Stimulated activated CD4-positive, alpha-beta T cell treated with anti-CD3 and anti-CD28 coated beads, Interleukin-12 subunit alpha, Interleukin-12 subunit beta, amount 100 ng/mL, for 24 hours (primary cell): ENCODE results near the gene LIAS.
"Not testable (repeated sequence)": the region's sequence is repeated elsewhere in the genome, so short reads cannot be mapped to it uniquely, and the experiment has no call there.

Experiments used
- DNase-seq, 2 experiments: peaks; one replicate each; pipeline ENCODE4 v3.0.0-alpha.2; 2020; ENCODE audit warnings: low read depth in 2 of 2

Gene LIAS

GRCh38 chr4:39452860-39453587 is 5.8 kb upstream of the LIAS start:
- no peak for DNase-seq

GRCh38 chr4:39453738-39454137 is 5.1 kb upstream of the LIAS start:
- DNase-seq, result no peak

- no peak for DNase-seq
These were observed 3.4 kb upstream of the LIAS start for GRCh38 chr4:39455486-39455885.

- no peak for DNase-seq
These were observed 1.7 kb upstream of the LIAS start for GRCh38 chr4:39456946-39457763.

- DNase-seq, result not testable (repeated sequence)
These were observed 723 bp upstream of the LIAS start for GRCh38 chr4:39458161-39458504.

GRCh38 chr4:39464886-39465501 is 6.1 kb downstream of the LIAS start:
- no peak for DNase-seq

GRCh38 chr4:39466747-39467146 is 7.9 kb downstream of the LIAS start:
- no peak for DNase-seq

GRCh38 chr4:39467464-39467863 is 8.6 kb downstream of the LIAS start:
- DNase-seq, result no peak

GRCh38 chr4:39469429-39470077 is 10.7 kb downstream of the LIAS start:
- no peak for DNase-seq

- no peak for DNase-seq
These were observed 11.5 kb downstream of the LIAS start for GRCh38 chr4:39470402-39470801.

- DNase-seq, result no peak
These were observed 13.5 kb downstream of the LIAS start for GRCh38 chr4:39472396-39472795.

GRCh38 chr4:39476187-39476895 is 17.5 kb downstream of the LIAS start:
- DNase-seq, result no peak

GRCh38 chr4:39480251-39480650 is 21.4 kb downstream of the LIAS start:
- DNase-seq, result no peak

GRCh38 chr4:39480902-39481695 is 22.2 kb downstream of the LIAS start:
- DNase-seq, result no peak

- DNase-seq, result no peak
These were observed 25.9 kb downstream of the LIAS start for GRCh38 chr4:39484582-39485272.

GRCh38 chr4:39486221-39486804 is 27.5 kb downstream of the LIAS start:
- no peak for DNase-seq

- DNase-seq, result no peak
These were observed 31.5 kb downstream of the LIAS start for GRCh38 chr4:39490322-39490721.

GRCh38 chr4:39494354-39494753 is 35.5 kb downstream of the LIAS start:
- DNase-seq, result no peak

- no peak for DNase-seq
These were observed 36.8 kb downstream of the LIAS start for GRCh38 chr4:39495446-39496213.
